HPDE6-E6E7 (cell line): ENCODE data around the gene MUC6.
"Not testable (repeated sequence)": the region's sequence is repeated elsewhere in the genome, so short reads cannot be mapped to it uniquely, and the experiment has no call there.

ENCODE experiments used
- DNase-seq: peaks from one replicate; pipeline ENCODE4 v3.0.0; 2011; ENCODE audit warnings: missing footprints; ENCODE audit errors: extremely low spot score

MUC6 gene

GRCh38 chr11:1024597-1025409, 11.7 kb downstream of the MUC6 start:
- DNase-seq, result no peak

DNA sequence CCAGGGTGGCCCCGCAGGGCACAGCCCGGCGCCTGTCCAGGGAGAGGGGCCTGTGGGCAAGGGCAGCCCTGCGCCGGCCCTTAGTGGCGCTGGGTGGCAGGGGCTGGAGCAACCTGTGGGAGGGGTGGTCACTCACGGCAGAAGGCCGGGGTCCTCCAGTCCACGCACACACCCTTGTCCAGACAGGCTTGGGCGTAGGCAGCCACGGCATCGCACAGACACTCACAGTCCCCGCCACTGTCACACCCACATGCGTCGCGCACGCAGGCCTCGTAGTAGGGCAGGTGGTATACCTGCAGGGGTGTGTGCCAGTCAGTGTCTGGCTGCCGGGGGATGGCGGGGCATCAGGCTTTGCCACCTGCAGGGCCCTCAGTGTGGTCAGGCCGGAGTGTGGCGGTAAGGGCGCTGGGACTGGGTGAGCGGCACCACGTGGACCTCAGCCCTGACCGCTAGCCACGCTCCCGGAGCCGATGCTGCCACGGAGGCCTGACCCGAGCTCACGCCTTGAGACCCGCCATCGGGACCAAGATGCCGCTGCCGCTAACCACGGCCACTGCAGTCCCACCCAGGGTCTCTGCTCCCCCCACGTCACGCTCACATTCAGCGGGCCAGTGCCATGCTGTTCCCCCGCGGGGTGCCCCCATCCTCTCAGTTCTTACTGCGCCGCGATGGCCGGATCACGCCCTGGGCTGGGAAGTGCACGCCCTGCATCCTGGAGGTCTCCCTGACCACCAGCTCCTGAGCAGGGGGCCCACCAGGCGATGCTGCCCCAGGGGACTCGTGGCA, 12.5 kb downstream of the MUC6 start:
- DNase-seq, result no peak

DNA sequence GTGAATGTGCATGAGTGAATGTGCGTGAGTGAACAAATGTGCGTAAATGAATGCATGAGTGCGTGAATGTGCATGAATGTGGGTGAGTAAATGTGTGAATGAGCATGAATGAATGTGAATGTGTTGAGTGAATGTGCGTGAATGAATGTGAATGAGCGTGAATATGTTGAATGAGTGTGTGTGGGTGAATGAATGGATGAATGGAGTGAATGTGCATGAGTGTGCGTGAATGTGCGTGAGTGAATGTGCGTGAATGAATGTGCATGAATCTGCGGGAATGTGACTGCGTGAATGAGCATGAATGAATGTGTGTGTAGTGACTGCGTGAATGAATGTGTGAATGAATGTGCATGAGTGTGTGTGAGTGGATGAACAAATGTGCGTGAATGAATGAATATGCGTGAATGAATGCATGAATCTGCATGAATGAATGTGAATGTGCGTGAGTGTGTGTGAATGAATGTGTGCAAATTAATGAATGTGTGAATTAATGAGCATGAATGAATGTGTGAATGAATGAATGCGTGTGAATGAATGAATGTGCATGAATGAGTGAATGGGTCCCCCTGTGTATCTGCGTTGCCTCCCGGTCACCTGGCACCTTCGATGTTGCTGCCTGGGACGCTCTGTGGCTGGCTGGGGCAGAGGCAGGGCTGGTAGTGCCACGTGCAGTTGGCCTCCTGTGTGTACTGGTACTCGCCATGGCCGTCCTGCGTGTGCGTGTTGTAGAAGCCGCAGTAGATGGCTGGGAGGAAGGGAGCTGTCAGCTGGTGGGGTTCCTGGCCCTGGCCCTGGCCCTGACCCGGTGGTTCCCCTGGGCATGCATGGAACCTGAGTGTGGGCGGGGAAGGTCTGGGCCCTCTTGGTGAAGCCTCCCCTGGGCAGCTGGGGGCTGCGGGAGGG, 13.4 kb downstream of the MUC6 start:
- DNase-seq, result no peak

- no peak for DNase-seq
These were observed 14.1 kb downstream of the MUC6 start for GRCh38 chr11:1022411-1022810.

DNA sequence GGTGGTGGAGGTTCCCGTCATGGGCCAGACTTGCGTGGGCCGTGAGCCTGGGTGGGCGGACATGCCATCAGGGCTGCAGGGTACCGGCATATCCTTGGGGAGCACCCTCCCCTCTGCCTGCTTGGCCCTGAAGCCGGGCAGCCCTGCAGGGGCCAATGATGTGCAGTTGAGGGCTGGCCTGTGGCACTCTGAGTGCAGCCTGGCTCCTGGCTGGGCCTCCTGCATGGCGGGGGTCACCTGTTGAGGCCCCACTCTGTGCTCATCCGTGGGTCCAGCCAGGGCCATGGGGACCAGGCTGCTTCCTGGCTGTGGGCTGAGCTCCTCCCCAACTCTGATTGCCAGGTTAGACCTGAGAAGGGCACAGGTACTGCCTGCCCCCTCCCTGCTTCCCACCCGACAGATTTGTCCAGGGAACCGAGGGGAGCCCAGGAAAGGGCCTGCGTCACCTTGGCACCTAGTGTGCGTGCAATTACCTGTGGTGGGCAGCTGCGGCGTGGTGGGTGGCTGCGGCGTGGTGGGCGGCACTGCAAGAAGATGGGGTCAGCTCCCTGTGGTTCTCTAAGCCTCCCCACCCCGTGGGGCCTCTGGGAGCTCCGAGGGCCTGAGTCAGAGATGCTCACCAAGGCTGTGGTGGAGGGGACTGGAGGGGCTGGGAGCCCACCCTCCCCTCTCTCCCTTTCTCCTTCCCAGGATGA, 16.2 kb downstream of the MUC6 start:
- DNase-seq, result no peak

GRCh38 chr11:1019321-1019910, 17.1 kb downstream of the MUC6 start:
- no peak for DNase-seq

DNA sequence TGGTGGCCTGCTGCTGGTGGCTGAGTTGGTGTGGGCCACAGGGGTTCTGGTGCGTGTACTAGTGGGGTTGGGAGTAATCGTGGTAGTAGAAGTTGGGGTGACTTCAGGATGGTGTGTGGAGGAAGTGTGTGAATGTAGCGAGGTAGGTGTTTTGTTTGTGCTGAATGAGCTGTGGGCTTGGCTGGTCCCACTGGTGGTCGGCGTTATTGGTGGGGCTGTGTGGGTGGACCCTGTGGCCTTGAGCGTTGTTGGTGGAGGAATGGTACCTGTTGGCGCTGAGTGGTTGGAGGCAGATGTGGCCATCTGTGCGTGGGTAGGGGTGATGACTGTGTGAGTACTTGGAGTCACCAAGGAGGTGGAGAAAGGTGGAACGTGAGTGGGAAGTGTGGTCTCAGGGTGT, 18.4 kb downstream of the MUC6 start:
- no peak for DNase-seq

GRCh38 chr11:1017269-1018005, 19.1 kb downstream of the MUC6 start:
- DNase-seq, result no peak

- DNase-seq, result not testable (repeated sequence)
These were observed 19.9 kb downstream of the MUC6 start for GRCh38 chr11:1016610-1017126.

DNA sequence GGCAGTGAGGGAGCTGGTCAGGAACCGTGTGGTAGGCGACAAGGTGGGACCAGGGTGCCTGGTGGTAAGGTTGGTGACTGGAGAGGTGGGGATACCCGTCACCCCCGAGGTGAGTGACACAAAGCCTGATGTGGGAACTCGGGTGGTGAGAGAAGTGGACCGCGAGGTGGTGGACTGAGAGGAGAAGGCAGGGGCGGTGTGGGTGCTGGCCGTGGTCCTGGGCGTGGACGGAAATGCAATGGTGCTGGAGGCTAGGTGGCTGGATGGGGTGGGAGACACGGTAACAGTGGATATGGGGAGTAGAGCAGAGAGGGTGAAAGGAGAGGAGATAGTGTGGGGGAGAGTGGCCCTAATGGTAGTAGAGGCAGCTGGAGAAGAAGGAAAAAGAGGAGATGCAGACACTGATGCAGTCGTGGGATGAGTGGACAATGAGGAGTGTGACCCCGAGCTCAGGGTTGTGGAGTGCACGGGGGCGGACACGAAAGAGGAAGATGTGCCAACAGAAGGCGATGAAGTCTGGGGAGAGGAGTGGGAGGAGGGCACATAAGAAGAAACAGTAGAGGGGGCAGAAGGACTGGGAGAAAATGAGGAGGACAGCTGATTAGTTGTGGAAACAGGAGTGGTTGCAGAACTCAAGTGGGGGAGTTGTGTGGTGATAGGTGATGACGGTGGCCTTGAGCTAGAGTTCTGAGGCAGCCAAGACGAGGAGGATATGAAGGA, 20.5 kb downstream of the MUC6 start:
- DNase-seq, result no peak

DNA sequence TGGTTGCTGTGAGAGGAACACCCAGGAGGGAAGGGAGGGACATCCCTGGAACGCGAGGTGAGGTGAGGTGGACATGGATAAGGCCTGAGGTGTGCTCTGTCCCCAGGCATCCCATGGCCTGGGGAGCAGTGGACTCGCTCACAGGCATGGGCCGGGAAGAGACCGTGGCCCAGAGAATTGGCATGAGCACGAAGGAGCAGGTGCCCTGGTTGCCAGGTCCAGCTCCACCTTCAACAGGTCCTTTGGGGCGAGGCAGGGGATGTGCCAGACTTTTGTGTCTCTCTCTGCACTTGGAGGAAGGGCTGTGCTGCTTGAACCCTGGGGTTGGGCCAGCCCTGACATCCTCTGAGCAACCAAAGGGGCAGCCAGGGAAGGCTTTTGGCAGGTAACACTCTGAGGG, 21.5 kb downstream of the MUC6 start:
- DNase-seq, result no peak

DNA sequence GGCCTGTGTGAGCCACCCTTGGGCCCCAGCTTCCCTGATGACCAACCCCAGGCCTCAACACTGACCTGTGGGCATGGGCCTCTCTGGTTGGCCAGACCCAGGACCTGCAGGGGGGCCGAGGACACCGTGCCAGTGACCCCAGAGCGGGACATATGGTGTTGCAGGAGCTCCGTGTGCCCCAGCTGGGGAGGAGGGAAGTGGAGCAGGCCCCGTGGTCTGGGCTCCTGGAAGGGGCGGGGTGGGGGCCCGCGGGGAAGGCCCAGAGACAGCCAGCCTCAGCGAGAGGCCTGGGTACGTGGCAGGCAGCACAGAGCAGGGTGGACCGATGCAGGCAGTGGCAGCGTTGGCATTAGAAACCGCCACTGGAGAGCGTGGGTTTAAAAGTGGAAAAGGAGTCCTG, 22.2 kb downstream of the MUC6 start:
- DNase-seq, result no peak

GRCh38 chr11:1013631-1013935, 22.9 kb downstream of the MUC6 start:
- no peak for DNase-seq

GRCh38 chr11:1012740-1013630, 23.5 kb downstream of the MUC6 start:
- DNase-seq, result no peak

GRCh38 chr11:1012291-1012690, 24.2 kb downstream of the MUC6 start:
- DNase-seq, result no peak

GRCh38 chr11:1011320-1011698, 25.2 kb downstream of the MUC6 start:
- DNase-seq, result no peak

DNA sequence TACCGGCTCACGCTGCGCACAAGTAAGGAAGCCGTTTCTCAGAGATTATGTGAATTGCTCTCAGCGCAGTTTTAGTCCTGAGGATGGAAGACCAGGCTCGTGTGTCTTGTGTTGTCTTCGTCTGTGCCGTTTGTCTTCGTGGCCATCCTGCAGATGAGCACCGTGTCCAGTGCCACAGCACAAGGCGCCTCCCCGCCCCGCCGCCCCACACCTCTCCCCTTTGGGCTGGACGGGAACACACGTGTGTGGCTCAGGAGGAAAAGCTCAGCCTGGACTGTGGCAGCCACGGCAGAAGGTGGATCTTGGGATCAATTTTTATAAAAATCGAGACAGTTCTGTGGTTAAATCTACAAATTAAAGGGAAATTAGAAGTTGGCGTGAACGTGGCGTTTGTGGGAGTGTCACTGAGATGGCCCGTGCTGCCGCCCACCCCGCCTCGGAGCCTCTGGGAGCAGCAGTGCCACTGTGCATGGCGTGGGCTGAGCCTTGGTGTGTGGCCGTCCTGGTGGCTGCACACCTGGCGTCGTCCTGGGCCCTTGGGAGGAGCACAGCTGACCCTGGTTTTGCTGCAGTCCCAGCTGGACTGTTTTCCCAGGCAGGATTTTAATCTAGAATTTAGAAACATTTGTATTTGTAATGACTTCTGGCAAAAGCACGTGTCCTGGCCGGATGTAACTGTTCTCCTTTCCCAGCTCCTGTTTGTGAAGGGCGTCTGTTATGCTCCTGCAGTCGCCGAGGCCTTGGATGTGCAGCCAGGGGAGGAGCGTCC, 25.8 kb downstream of the MUC6 start:
- DNase-seq, result no peak

DNA sequence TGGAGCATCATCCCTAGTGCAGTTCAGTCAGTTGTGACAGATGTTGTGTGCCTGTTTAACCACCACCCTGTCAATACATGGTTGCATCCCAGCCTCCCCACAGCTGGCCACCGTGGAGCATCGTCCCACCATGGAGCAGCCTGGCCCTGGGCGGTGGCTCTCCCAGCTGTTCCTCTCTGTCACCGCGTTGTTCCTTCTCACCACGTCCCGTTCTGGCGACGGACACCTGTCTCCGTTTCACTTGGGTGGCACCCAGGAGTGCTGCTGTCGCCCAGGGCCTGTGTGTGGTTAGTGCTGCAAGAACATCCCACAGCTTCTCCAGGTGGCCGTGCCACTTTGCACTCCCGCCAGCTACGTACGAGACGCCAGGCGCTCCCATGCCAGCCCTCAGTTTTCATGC, 26.5 kb downstream of the MUC6 start:
- no peak for DNase-seq
